ENCODE data around the gene FAM47E.

- TF ChIP-seq EZH2 (IDR thresholded peaks at IDR 0.05; ENCODE audit: borderline replicate concordance, insufficient read depth, low read length, poor library complexity, severe bottlenecking) (no peak), POLR2AphosphoS5 (IDR thresholded peaks at IDR 0.05) (no peak), CTCF (IDR thresholded peaks at IDR 0.05; ENCODE audit: poor library complexity, severe bottlenecking) (no peak), TAF1 (IDR thresholded peaks at IDR 0.05; ENCODE audit: low read depth) (no peak), EP300 (conservative IDR thresholded peaks at IDR 0.05; ENCODE audit: poor library complexity, severe bottlenecking) (no peak), RAD21 (conservative IDR thresholded peaks at IDR 0.05) (no peak)
Observed at GRCh38 chr4:76260571-76260970, 9.1 kb downstream of the FAM47E start.

Measured in neural cell (in vitro differentiated cells).